Smooth muscle cell (in vitro differentiated cells): ENCODE measurements around the gene TWNK. TPM values are rescaled to one million over a fixed set of nuclear protein-coding genes. Genes with fewer than 3 reads are reported as not detected.
A peak's percentile ranks its signal among the peaks of the same experiment; 100 is the strongest.

Experiments
- DNase-seq: peaks from one replicate; lab custom pipeline; 2025; ENCODE audit not compliant: unreplicated experiment; lab: John Stamatoyannopoulos, UW
- H2AFZ ChIP-seq: fragments of 200-600 bp; sonication (generic); 2 replicates; pipeline ENCODE4 v1.6.0; 2016; ENCODE audit warnings: antibody characterized with exemption, low read depth, mild to moderate bottlenecking
- H3F3A ChIP-seq: fragments of 200-600 bp; sonication (generic); 2 replicates; pipeline ENCODE4 v1.6.0; 2017; ENCODE audit warnings: antibody characterized with exemption, low read depth
- H3K27ac ChIP-seq: fragments of 200-600 bp; sonication (generic); 2 replicates; pipeline ENCODE4 v1.5.1; 2016; ENCODE audit warnings: low read depth, mild to moderate bottlenecking
- H3K27me3 ChIP-seq: fragments of 200-600 bp; sonication (generic); 2 replicates; pipeline ENCODE4 v1.6.1; 2016; ENCODE audit warnings: low read depth, mild to moderate bottlenecking
- H3K36me3 ChIP-seq: fragments of 200-600 bp; sonication (generic); 2 replicates; pipeline ENCODE4 v1.5.1; 2016; ENCODE audit warnings: low read depth
- H3K4me1 ChIP-seq: fragments of 200-600 bp; sonication (generic); 2 replicates; pipeline ENCODE4 v1.5.1; 2016; ENCODE audit warnings: low read depth
- H3K4me2 ChIP-seq: fragments of 200-600 bp; sonication (generic); 2 replicates; pipeline ENCODE4 v1.6.0; 2016; ENCODE audit warnings: mild to moderate bottlenecking
- H3K4me3 ChIP-seq: fragments of 200-600 bp; sonication (generic); 2 replicates; pipeline ENCODE4 v1.5.1; 2016; ENCODE audit warnings: mild to moderate bottlenecking
- H3K79me2 ChIP-seq: fragments of 200-600 bp; sonication (generic); 2 replicates; pipeline ENCODE4 v1.6.0; 2016; ENCODE audit warnings: low read depth, mild to moderate bottlenecking
- H3K9ac ChIP-seq: fragments of 200-600 bp; sonication (generic); 2 replicates; pipeline ENCODE4 v1.6.0; 2016; ENCODE audit warnings: low read depth
- H3K9me3 ChIP-seq: fragments of 200-600 bp; sonication (generic); replicated peaks from 2 replicates; pipeline ENCODE4 v1.5.1; 2016; ENCODE audit warnings: low read depth
- H4K20me1 ChIP-seq: fragments of 200-600 bp; sonication (generic); 2 replicates; pipeline ENCODE4 v1.6.0; 2016; ENCODE audit warnings: low read depth
- CTCF ChIP-seq: fragments of 200-600 bp; sonication (generic); IDR thresholded peaks from 2 replicates; pipeline ENCODE4 v1.5.1; 2017; ENCODE audit warnings: borderline replicate concordance, mild to moderate bottlenecking, antibody characterized with exemption; ENCODE audit not compliant: insufficient read depth, poor library complexity, severe bottlenecking
- WGBS: methylation state at CpG from one replicate; pipeline ENCODE4 v1.1.7; 2016; ENCODE audit warnings: low lambda C conversion rate; 5-methylcytosine and 5-hydroxymethylcytosine counted together
- polyA plus RNA-seq: library from polyadenylated mRNA; unstranded; fragments of >200 nt; fragmentation: Nextera tagmentation; extraction: Ambion mirVana; gene quantifications from 2 replicates; pipeline ENCODE4 v1.2.1, GENCODE V29; 2016
- total RNA-seq: library from RNA; depleted of rRNA; stranded (reverse); fragments of >200 nt; gene quantifications from 2 replicates; pipeline ENCODE4 v1.2.3, GENCODE V29; 2014

The TWNK gene
- total and polyA plus RNA-seq, 2 experiments from 2014 or later, result 2.0 to 2.5 TPM

GRCh38 chr10:100970076-100970913, 17.0 kb upstream of the TWNK start:
- Histone ChIP-seq H3K4me1 (no peaks in the 10 kb centered on the region), H2AFZ (peak overlapping the region; percentile 79), H3K4me2 (peak overlapping the region; percentile 96), H3K27ac (no peak overlapping the region), H3F3A (peaks cover 11% of the 10 kb centered on the region), H4K20me1 (no peaks in the 10 kb centered on the region), H3K27me3 (no peaks in the 10 kb centered on the region), H3K4me3 (peak overlapping the region; percentile 69), H3K79me2 (no peaks in the 10 kb centered on the region), H3K36me3 (no peaks in the 10 kb centered on the region), H3K9me3 (no peaks in the 10 kb centered on the region), H3K9ac (no peak overlapping the region)
- no peak for TF ChIP-seq CTCF
- no peak for DNase-seq
- 28% methylated on average over 11 of the region's 13 CpGs for WGBS

DNA sequence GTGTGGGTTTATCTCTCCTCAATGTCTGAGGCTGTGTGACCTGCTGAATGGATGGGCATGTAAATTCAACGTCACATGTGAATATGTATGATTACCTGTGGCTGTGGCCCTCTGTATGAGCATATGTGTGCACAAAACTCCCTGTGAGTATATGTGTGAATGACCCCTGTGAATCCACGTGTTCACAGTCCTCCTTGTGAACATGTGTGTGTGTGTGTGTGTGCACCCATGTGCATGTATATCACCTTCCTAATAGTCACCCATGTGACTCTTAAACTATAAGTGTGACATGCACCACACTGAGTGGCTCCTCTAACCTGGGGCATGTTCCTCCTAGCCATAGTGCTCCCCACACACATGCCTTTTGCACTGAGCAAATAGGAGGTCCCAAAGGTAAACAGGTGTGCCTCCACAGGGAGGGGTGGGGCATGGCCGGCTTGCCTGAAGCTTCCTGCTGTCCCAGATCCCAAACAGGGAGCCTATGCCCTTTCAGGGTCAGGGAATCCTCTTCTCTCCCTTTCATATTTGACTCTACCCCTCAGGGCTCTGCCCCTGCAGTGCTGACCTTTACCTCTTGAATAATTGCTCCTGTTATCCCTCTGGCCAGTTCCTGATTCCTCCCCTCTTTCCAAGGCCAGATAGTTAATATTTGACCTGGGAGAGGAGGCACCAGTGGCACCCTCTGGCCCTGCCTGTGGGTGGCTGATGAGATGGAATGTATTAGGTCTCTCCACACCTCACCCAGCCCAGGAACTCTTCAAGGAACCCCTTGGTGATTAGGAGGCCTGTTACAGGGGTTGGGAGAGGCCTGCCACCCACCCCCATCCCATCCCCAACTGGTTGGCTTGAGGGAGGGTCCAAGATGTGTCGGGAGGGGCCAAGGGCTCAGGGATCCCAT, 16.2 kb upstream of the TWNK start:
- 87% methylated on average over 4 of the region's 4 CpGs for WGBS
- Histone ChIP-seq H3K4me2 (no peak overlapping the region), H3K4me3 (peak overlapping the region; percentile 10), H3K36me3 (no peaks in the 10 kb centered on the region), H4K20me1 (no peaks in the 10 kb centered on the region), H2AFZ (no peak overlapping the region), H3K9ac (no peak overlapping the region), H3F3A (peaks cover 6% of the 10 kb centered on the region), H3K4me1 (no peaks in the 10 kb centered on the region), H3K79me2 (no peaks in the 10 kb centered on the region), H3K9me3 (no peaks in the 10 kb centered on the region), H3K27ac (no peak overlapping the region), H3K27me3 (no peaks in the 10 kb centered on the region)
- no peak for DNase-seq
- no peak for TF ChIP-seq CTCF

DNA sequence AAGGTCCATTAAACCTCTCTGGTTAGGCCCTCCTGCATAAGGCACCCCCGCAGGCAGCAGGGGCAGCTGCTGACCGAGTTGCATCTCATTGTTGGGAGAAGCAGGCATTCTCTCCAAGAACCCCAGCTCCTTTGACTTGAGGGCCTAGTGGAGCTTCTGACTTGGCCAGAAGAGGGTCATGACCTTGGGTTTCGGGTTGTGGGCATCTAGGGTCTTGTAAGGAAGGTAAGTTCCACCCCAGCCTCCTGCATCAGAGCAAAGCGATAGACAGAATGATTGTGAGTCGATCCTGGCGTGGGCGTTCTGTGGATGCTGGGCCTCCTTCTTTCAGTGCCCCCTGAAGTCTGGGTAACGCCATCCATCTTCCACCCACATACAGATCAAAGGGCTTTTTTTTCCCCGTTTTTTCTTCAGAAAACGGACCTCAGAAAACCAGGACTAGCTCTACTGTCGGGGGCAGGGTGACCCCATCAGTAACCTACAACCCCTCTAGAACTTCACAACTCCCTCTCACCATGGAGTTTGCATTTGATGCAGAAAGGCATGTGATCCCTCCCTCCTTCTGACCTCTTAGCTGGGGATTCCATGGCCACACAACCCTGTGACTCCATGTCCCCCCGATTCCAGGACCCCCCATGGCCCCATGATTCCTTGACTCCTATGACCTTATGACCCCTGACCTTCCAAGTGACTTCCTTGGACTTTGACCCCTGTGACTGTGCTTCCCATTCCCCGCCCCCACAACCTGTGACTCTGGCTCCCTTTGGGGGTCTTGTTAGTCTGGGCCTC, 15.0 kb upstream of the TWNK start:
- H2AFZ ChIP-seq, result no peak overlapping the region
- H3K4me3 ChIP-seq, result no peak overlapping the region
- no peak overlapping the region for H3K9ac ChIP-seq
- H3K4me2 ChIP-seq, result no peak overlapping the region
- H3K9me3 ChIP-seq, result no peaks in the 10 kb centered on the region
- no peaks in the 10 kb centered on the region for H3K27me3 ChIP-seq
- H3K27ac ChIP-seq, result no peak overlapping the region
- H3K79me2 ChIP-seq, result no peaks in the 10 kb centered on the region
- no peak for TF ChIP-seq CTCF
- H4K20me1 ChIP-seq, result no peaks in the 10 kb centered on the region
- no peaks in the 10 kb centered on the region for H3K36me3 ChIP-seq
- no peak for DNase-seq
- WGBS, result 77% methylated on average over 13 of the region's 13 CpGs
- H3K4me1 ChIP-seq, result no peaks in the 10 kb centered on the region
- peaks cover 6% of the 10 kb centered on the region for H3F3A ChIP-seq
